K562 (cell line): ENCODE results near the gene SLC4A2. TPM values are rescaled to one million over a fixed set of nuclear protein-coding genes. Genes with fewer than 3 reads are reported as not detected.

Experiments
- ELF1 ChIP-seq: fragments of 200-800 bp; sonication (Bioruptor generic); IDR thresholded peaks from 2 replicates; pipeline ENCODE4 v1.6.1; 2016; ENCODE audit warnings: missing genetic modification characterization, missing compliant biosample characterization
- JUND ChIP-seq, 2 experiments: IDR thresholded peaks; 2 replicates in 1 of 2; 3 replicates in 1 of 2; pipeline ENCODE4 v1.6.1; 2011; ENCODE audit warnings: borderline replicate concordance in 2 of 2, low read depth in 2 of 2, low read length in 2 of 2, improper control_type of control experiment in 1 of 2, missing biosample characterization in 1 of 2, missing genetic modification characterization in 1 of 2, missing genetic modification reagents in 1 of 2
- MNT ChIP-seq, 2 experiments: fragments of 450-650 bp; conservative IDR thresholded peaks; 2 replicates each; pipeline ENCODE4 v1.6.1; 2017; ENCODE audit warnings: mild to moderate bottlenecking in 2 of 2, moderate library complexity in 2 of 2
- NFE2L1 ChIP-seq: fragments of 450-650 bp; IDR thresholded peaks from 2 replicates; pipeline ENCODE4 v1.6.1; 2016; ENCODE audit warnings: missing genetic modification characterization, low read depth, mild to moderate bottlenecking, missing compliant biosample characterization, moderate library complexity, borderline replicate concordance
- NKRF ChIP-seq: fragments of 450-650 bp; IDR thresholded peaks from 2 replicates; pipeline ENCODE4 v1.6.1; 2016; ENCODE audit warnings: borderline replicate concordance
- NR2F6 ChIP-seq: fragments of 450-650 bp; formaldehyde crosslinking; IDR thresholded peaks from 2 replicates; pipeline ENCODE4 v1.4.0; 2020; ENCODE audit warnings: mild to moderate bottlenecking
- RBM22 ChIP-seq: fragments of 200-400 bp; formaldehyde crosslinking; IDR thresholded peaks from 2 replicates; pipeline ENCODE4 v1.6.1; 2018; ENCODE audit warnings: low read length, low read depth; ENCODE audit not compliant: poor library complexity, severe bottlenecking
- YY1 ChIP-seq, 3 experiments: IDR thresholded peaks; 2 replicates each; pipeline ENCODE4 v1.6.1; 2011; ENCODE audit warnings: low read length in 2 of 3, mild to moderate bottlenecking in 2 of 3, moderate library complexity in 2 of 3, borderline replicate concordance in 1 of 3, control low read depth in 1 of 3, low read depth in 1 of 3; ENCODE audit not compliant: insufficient read depth in 3 of 3, insufficient replicate concordance in 2 of 3, control insufficient read depth in 1 of 3, insufficient read length in 1 of 3; ENCODE audit errors: extremely low read depth in 1 of 3
- ZNF197 ChIP-seq: fragments of 200-800 bp; sonication (Bioruptor generic); IDR thresholded peaks from 2 replicates; pipeline ENCODE4 v1.6.1; 2016; ENCODE audit warnings: low read depth, missing genetic modification characterization, missing compliant biosample characterization
- ZNF239 ChIP-seq: fragments of 250-450 bp; sonication (Bioruptor Pico); IDR thresholded peaks from 2 replicates; pipeline ENCODE4 v1.4.0; 2020; ENCODE audit warnings: mild to moderate bottlenecking
- ZNF318 ChIP-seq, 2 experiments: fragments of 450-650 bp; IDR thresholded peaks; 2 replicates each; pipeline ENCODE4 v1.6.1; 2016; ENCODE audit warnings: mild to moderate bottlenecking in 2 of 2, borderline replicate concordance in 1 of 2, low read depth in 1 of 2, moderate library complexity in 1 of 2
- ZNF696 ChIP-seq: fragments of 250-450 bp; sonication (Bioruptor Pico); conservative IDR thresholded peaks from 2 replicates; pipeline ENCODE4 v1.4.0; 2020; ENCODE audit warnings: mild to moderate bottlenecking, moderate library complexity
- polyA plus RNA-seq, 8 experiments: library from polyadenylated mRNA; depleted of rRNA in 4 of 8; stranded (reverse) in 5 of 8; unstranded in 3 of 8; fragments of >200 nt; fragmentation: Nextera tagmentation in 2 of 8; fragmentation: Illumina TruSeq in 1 of 8; extraction: Ambion mirVana in 2 of 8; extraction: Trizol in 1 of 8; gene quantifications; 2 replicates each; pipeline versions ENCODE4 v1.2.1 to v1.2.3, GENCODE V29; 2011 to 2014; ENCODE audit warnings: inconsistent platforms in 1 of 8, missing spikeins in 1 of 8
- total RNA-seq, 7 experiments: library from RNA; depleted of rRNA in 6 of 7; stranded (reverse); fragments of >200 nt in 6 of 7; fragmentation: Illumina TruSeq in 2 of 7; extraction: Trizol in 2 of 7; gene quantifications; 2 replicates each; pipeline versions ENCODE4 v1.2.1 to v1.2.3, GENCODE V29; 2011 to 2021; ENCODE audit warnings: low replicate concordance in 1 of 7

Gene SLC4A2
- total and polyA plus RNA-seq, 9 of the 15 experiments (the other 6 are each of a cell fraction or from before 2014, with no cell fraction given): 11.4 to 375 (median 130) TPM

GRCh38 chr7:151057989-151058780 lies 1.2 kb upstream of the SLC4A2 start (continued):
- peak; percentile 98 for TF ChIP-seq ZNF197
- peak in 1 of 2 experiments; percentile 94; a peak in 2 of 4 replicates for TF ChIP-seq ZNF318 (IDR thresholded peaks at IDR 0.05; ENCODE audit: borderline replicate concordance in 1 of 2, low read depth in 1 of 2)
- TF ChIP-seq NR2F6 (CRISPR knock-in tag): peak; percentile 4; the same call in 1 of the 2 replicates
- TF ChIP-seq ELF1 (tag): peak; percentile 97
- TF ChIP-seq RBM22: no peak
- TF ChIP-seq JUND (IDR thresholded peaks at IDR 0.05; ENCODE audit: borderline replicate concordance, low read depth, low read length): peak; percentile 73
- peak; percentile 87; the same call in 2 of the 3 replicates for TF ChIP-seq JUND (tag; IDR thresholded peaks at IDR 0.05; ENCODE audit: borderline replicate concordance, low read depth, low read length)
- TF ChIP-seq ZNF696 (CRISPR knock-in tag): no peak
- TF ChIP-seq MNT (conservative IDR thresholded peaks at IDR 0.05): no peak
- no peak for TF ChIP-seq NFE2L1 (tag)
- peak; percentile 6 to 87 (median 82) for TF ChIP-seq YY1 (IDR thresholded peaks at IDR 0.05; ENCODE audit: borderline replicate concordance in 1 of 3, control insufficient read depth in 1 of 3, extremely low read depth in 1 of 3, insufficient read depth in 3 of 3, insufficient read length in 1 of 3, insufficient replicate concordance in 2 of 3, low read depth in 1 of 3, low read length in 2 of 3)
- no peak for TF ChIP-seq ZNF239
- TF ChIP-seq NKRF: peak; percentile 92
